ENCODE results near the gene NTRK2.

NTRK2 gene

GRCh38 chr9:84949971-84950370 lies 280.4 kb downstream of the NTRK2 start:
- DNase-seq: no peak

- no peak for DNase-seq
Measured at GRCh38 chr9:84950879-84951811, 281.6 kb downstream of the NTRK2 start.

- no peak for DNase-seq
Measured at GRCh38 chr9:84953252-84953773, 283.8 kb downstream of the NTRK2 start.

GRCh38 chr9:84953797-84954705 lies 284.5 kb downstream of the NTRK2 start:
- DNase-seq: no peak

- DNase-seq: no peak
Measured at GRCh38 chr9:84955155-84955554, 285.6 kb downstream of the NTRK2 start.

GRCh38 chr9:84955971-84956370 lies 286.4 kb downstream of the NTRK2 start:
- DNase-seq: no peak

- DNase-seq: no peak
Measured at GRCh38 chr9:84959339-84959738, 289.8 kb downstream of the NTRK2 start.

GRCh38 chr9:84966876-84967830 lies 297.6 kb downstream of the NTRK2 start:
- no peak for DNase-seq

GRCh38 chr9:84969084-84969483 lies 299.6 kb downstream of the NTRK2 start:
- no peak for DNase-seq

- DNase-seq: no peak
Measured at GRCh38 chr9:84969736-84970135, 300.2 kb downstream of the NTRK2 start.

GRCh38 chr9:84970432-84970831 lies 300.9 kb downstream of the NTRK2 start:
- DNase-seq: no peak

GRCh38 chr9:84971571-84971970 lies 302.0 kb downstream of the NTRK2 start:
- no peak for DNase-seq

- no peak for DNase-seq
Measured at GRCh38 chr9:84974258-84974657, 304.7 kb downstream of the NTRK2 start.

- no peak for DNase-seq
Measured at GRCh38 chr9:84974855-84975254, 305.3 kb downstream of the NTRK2 start.

- DNase-seq: no peak
Measured at GRCh38 chr9:84975926-84976325, 306.4 kb downstream of the NTRK2 start.

GRCh38 chr9:84978661-84979060 lies 309.1 kb downstream of the NTRK2 start:
- DNase-seq: no peak

GRCh38 chr9:84983749-84984148 lies 314.2 kb downstream of the NTRK2 start:
- DNase-seq: no peak

GRCh38 chr9:84988621-84989020 lies 319.1 kb downstream of the NTRK2 start:
- no peak for DNase-seq

GRCh38 chr9:84990416-84990815 lies 320.9 kb downstream of the NTRK2 start:
- DNase-seq: no peak

- DNase-seq: no peak
Measured at GRCh38 chr9:84990850-84991513, 321.5 kb downstream of the NTRK2 start.

GRCh38 chr9:84991514-84991870 lies 322.0 kb downstream of the NTRK2 start:
- no peak for DNase-seq

- DNase-seq: no peak
Measured at GRCh38 chr9:84992381-84992780, 322.9 kb downstream of the NTRK2 start.
